ENCODE data around the gene SEL1L2. TPM values are rescaled to one million over a fixed set of nuclear protein-coding genes. Genes with fewer than 3 reads are reported as not detected.
"Not testable (repeated sequence)": the region's sequence is repeated elsewhere in the genome, so short reads cannot be mapped to it uniquely, and the experiment has no call there.

Gene SEL1L2, protein sequence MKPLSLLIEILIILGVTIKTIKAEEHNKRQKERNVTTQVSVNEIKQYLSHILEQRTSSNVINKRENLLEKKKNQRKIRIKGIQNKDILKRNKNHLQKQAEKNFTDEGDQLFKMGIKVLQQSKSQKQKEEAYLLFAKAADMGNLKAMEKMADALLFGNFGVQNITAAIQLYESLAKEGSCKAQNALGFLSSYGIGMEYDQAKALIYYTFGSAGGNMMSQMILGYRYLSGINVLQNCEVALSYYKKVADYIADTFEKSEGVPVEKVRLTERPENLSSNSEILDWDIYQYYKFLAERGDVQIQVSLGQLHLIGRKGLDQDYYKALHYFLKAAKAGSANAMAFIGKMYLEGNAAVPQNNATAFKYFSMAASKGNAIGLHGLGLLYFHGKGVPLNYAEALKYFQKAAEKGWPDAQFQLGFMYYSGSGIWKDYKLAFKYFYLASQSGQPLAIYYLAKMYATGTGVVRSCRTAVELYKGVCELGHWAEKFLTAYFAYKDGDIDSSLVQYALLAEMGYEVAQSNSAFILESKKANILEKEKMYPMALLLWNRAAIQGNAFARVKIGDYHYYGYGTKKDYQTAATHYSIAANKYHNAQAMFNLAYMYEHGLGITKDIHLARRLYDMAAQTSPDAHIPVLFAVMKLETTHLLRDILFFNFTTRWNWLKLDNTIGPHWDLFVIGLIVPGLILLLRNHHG
- polyA plus RNA-seq (2012; ENCODE audit: insufficient read depth, insufficient read length) = not detected

- no peak for DNase-seq (ENCODE audit: low read depth, low spot score)
- no peak within 1 kb of the TSS for H3K4me3 ChIP-seq (ENCODE audit: low read length)
These were observed at the start of gene SEL1L2 for GRCh38 chr20:13990465-13990864. Gene SEL1L2, minus strand, starts transcription at chr20:13990614. Its CDS starts 80 bp downstream, at chr20:13990534.

- no peak for DNase-seq (ENCODE audit: low read depth, low spot score)
- H3K4me3 ChIP-seq (ENCODE audit: low read length) = no peak overlapping the region
These were observed 46.2 kb upstream of the SEL1L2 start for GRCh38 chr20:14036567-14036966.

- DNase-seq (ENCODE audit: low read depth, low spot score) = no peak
- H3K4me3 ChIP-seq (ENCODE audit: low read length) = no peak overlapping the region
These were observed 42.9 kb upstream of the SEL1L2 start for GRCh38 chr20:14033310-14033709.

DNA sequence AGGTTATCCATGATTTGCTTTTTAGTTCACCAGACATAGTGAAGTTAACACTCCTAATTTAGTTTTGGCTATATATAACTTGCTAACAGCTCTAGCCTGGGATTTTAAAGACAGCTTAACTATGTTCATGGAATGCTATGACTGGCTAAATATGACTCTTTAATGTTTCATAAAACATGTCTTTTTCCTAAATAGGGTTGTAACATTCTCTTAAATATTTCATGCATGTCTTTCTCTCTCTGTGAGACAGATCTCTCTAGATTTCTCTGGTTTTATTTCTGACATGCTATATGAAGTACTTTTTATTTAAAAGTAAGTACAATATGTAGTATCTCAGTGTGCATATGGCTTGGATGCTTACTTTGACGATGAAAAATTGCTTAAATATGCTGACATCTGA, 40.6 kb upstream of the SEL1L2 start:
- H3K4me3 ChIP-seq (ENCODE audit: low read length) = no peak overlapping the region
- DNase-seq (ENCODE audit: low read depth, low spot score) = no peak

DNA sequence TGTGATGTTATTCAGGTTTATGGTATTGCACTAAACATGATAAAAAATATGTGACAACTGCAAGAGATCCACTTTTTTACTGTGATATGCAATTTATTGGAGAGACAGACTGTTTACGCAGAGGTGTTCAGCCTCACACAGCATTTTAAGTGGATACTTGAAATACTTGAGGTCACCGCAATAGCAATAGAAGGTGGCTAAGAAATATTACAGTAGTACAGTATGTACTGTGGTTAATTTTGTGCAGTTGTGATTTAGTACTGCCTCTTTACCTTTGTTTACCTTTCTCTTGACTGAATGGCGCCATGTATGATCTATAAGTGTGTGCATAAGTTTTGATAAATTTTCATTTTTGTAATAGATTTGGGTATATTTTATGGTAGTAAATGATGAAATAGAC, 22.3 kb upstream of the SEL1L2 start:
- DNase-seq (ENCODE audit: low read depth, low spot score) = no peak
- H3K4me3 ChIP-seq (ENCODE audit: low read length) = no peak overlapping the region

DNA sequence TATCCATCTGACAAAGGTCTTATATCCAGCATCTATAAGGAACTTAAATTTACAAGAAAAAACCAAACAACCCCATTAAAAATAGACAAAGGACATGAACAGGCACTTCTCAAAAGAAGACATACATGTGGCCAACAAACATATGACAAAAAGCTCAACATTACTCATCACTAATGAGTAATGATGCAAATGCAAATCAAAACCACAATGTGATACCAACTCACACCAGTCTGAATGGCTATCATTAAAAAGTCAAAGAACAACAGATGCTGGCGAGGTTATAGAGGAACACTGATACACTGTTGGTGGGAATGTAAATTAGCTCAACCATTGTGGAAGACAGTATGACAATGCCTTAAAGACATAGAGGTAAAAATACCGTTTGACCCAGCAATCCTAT, 18.8 kb upstream of the SEL1L2 start:
- no peak overlapping the region for H3K4me3 ChIP-seq (ENCODE audit: low read length)
- DNase-seq (ENCODE audit: low read depth, low spot score) = no peak

DNA sequence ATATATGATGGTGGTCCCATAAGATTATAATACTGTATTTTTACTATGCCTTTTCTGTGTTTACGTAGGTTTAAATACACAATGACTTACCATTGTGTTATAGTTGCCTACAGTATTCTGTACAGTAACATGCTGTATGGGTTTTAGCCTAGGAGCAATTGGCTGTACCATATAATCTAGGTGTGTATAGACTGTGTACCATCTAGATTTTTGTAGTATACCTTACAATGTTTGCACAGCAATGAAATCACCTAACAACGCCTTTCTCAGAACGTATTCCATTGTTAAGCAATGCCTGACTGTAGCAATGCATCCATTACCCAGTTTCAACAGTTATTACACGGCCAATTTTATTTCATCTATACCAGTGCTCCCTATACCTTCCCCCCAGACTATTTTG, 15.6 kb upstream of the SEL1L2 start:
- DNase-seq (ENCODE audit: low read depth, low spot score) = no peak
- H3K4me3 ChIP-seq (ENCODE audit: low read length) = no peak overlapping the region

GRCh38 chr20:14000917-14001316, 10.5 kb upstream of the SEL1L2 start:
- DNase-seq (ENCODE audit: low read depth, low spot score) = no peak

DNA sequence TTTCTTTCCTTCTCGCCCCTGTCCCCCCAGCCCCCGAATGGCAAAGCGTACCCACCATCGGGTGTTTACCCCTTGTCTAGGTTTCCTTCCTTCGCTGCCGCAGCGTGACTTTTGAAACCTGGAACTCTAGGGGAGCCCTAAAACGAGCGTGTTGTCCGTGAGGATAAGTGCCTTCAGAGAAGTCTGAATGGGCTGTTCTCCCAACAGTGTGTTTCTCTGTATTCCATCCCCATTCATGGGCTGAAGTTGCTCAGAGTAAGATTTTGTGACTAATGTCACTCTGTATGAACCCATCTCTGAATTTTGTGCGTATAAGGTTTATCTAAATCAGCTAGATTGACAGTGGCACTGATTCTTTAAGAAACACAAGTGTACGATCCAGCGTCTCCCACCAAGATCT, 5.9 kb upstream of the SEL1L2 start:
- no peak overlapping the region for H3K4me3 ChIP-seq (ENCODE audit: low read length)
- no peak for DNase-seq (ENCODE audit: low read depth, low spot score)

More at GRCh38 chr20:14000917-14001316, 10.5 kb upstream of the SEL1L2 start:
- no peak overlapping the region for H3K4me3 ChIP-seq (ENCODE audit: low read length)

DNA sequence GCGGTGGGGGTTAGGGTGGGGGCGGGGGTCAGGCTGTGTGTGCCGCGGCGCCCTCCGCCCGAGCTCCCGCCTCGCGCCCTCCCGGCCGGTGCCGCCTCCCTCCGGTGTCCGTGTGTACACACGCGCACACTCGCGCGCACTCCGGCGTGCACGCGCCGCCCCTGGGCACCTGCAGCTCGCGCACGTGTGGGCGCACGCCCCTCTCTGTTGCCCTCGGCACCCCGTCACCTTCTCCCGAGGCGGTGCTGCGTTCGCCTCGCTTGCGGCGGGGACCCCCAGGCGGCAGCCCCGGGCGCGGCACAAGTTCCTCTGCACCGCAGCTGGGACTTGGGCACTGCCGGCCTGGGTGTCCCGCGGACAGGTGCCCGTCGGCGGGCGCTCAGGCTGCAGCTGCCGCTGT, 5.4 kb upstream of the SEL1L2 start:
- no peak overlapping the region for H3K4me3 ChIP-seq (ENCODE audit: low read length)
- DNase-seq (ENCODE audit: low read depth, low spot score) = no peak

DNA sequence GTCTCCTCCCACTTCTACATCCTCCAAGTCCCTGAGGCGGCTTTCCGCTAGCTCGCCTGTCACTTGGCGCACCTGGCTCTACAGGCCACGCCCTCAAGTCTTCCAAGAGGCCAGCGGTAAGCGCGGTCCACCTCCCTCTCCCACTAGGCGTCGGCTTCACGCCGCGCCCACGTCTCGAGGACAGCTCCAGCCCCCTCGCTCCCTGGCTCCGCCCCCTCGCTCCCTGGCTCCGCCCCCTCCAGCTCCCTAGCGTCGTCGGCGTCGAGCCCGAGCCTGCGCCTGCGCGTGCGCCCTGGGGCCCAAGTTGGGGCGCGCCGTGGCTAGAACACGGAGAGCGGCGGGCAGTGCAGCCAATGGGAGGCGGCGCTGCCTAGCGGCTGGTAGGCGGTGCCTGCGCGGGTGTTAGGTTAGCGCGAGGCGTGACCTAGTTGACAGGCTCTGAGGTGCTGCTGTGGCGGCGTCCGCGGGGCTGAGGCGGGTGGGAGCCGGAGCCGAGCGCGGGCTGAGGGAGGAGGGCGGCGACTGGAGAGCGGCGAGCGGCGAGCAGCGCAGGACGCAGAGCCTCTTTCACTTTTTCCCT, 4.8 kb upstream of the SEL1L2 start, which contains the start of gene MACROD2:
MACROD2 (plus strand) TSS at position 431 of the 580 bp plus-strand sequence.
- H3K4me3 ChIP-seq (ENCODE audit: low read length) = no peak within 1 kb of the TSS
- no peak for DNase-seq (ENCODE audit: low read depth, low spot score)

- DNase-seq (ENCODE audit: low read depth, low spot score) = not testable (repeated sequence)
These were observed 1.5 kb upstream of the SEL1L2 start for GRCh38 chr20:13991955-13992354.

GRCh38 chr20:13991311-13991710, 897 bp upstream of the SEL1L2 start:
- no peak overlapping the region for H3K4me3 ChIP-seq (ENCODE audit: low read length)
- DNase-seq (ENCODE audit: low read depth, low spot score) = no peak

More at GRCh38 chr20:13991955-13992354, 1.5 kb upstream of the SEL1L2 start:
- not testable (repeated sequence) for H3K4me3 ChIP-seq (ENCODE audit: low read length)

GRCh38 chr20:13984211-13984610, 6.2 kb downstream of the SEL1L2 start:
- no peak overlapping the region for H3K4me3 ChIP-seq (ENCODE audit: low read length)
- no peak for DNase-seq (ENCODE audit: low read depth, low spot score)

DNA sequence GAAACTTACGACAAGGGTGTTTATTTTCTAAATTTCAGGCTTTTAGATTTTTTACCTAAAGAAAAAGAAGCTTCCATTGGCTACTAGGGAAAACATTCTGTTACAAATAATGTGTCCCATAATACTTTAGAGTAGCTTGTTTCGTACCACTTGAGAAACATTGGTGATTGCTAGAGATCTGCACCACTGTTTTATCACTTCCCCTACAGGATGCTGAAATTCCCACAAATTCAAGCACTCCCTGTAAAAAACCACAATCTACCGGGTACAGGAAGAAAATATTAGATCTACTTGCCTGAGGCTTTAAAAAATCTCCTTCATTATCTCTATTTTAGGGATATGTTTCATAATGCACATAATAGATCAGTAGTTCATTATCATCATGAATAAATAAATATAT, 29.9 kb downstream of the SEL1L2 start:
- no peak for DNase-seq (ENCODE audit: low read depth, low spot score)

DNA sequence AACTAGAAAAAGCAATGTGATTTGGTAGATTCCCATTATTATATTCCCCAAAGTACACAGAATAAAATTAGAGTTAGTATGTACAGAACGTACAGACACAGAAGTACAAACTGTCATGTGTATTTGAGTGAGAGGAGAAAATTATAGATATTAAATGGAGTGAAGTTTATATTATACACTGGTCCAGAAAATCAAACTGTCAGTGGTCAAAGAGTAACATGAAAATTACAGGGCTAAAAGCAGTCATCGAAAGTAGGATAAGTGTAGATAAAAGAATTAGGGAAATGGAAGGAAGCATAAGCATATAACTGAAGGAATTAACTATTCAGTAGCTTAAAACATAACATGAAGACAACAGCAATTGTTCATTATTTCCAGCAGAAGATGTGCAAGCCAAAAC, 30.3 kb downstream of the SEL1L2 start:
- DNase-seq (ENCODE audit: low read depth, low spot score) = no peak
- no peak overlapping the region for H3K4me3 ChIP-seq (ENCODE audit: low read length)

More for the DNA sequence above, 29.9 kb downstream of the SEL1L2 start:
- no peak overlapping the region for H3K4me3 ChIP-seq (ENCODE audit: low read length)

- no peak overlapping the region for H3K4me3 ChIP-seq (ENCODE audit: low read length)
- DNase-seq (ENCODE audit: low read depth, low spot score) = no peak
These were observed 37.2 kb downstream of the SEL1L2 start for GRCh38 chr20:13953227-13953626.

GRCh38 chr20:13947719-13948118, 42.7 kb downstream of the SEL1L2 start:
- H3K4me3 ChIP-seq (ENCODE audit: low read length) = no peak overlapping the region
- no peak for DNase-seq (ENCODE audit: low read depth, low spot score)

DNA sequence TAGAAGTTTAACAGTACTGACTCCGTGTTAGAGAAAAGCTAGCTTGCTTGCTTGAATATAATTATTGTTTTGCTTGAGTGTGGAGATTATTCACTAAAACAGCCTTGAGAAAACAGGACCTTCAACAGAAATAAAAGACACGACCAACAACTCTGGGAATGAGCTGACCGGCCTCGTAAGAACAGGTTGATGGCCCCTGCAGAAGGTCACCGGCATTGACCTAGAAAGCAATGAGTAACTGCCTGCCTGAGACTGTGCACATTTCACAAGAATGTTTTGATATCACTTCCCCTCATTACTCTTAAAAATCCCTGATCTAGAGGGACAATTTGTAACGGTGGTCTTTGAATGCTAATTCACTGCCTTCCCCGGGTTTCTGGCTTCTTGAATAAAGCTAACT, 49.4 kb downstream of the SEL1L2 start:
- DNase-seq (ENCODE audit: low read depth, low spot score) = no peak
- no peak overlapping the region for H3K4me3 ChIP-seq (ENCODE audit: low read length)

All from Jurkat, Clone E6-1 (cell line).